ENCODE data around the gene SULT2B1. TPM values are rescaled to one million over a fixed set of nuclear protein-coding genes. Genes with fewer than 3 reads are reported as not detected.
"Not testable (repeated sequence)": the region's sequence is repeated elsewhere in the genome, so short reads cannot be mapped to it uniquely, and the experiment has no call there.

Gene SULT2B1
- total RNA-seq, 1 experiment from 2014 or later, result not detected

GRCh38 chr19:48571378-48572162 lies 19.6 kb downstream of the SULT2B1 start:
- CTCF ChIA-PET, result interaction anchor here (0.6 to 1.4 kb wide), 4 partner anchors 13 to 180 kb away, joined by 3 to 6 read pairs (median 4); no protein-coding TSS in a partner anchor
- DNase-seq (ENCODE audit: unreplicated experiment), result no peak
- BruUV-seq (replicated peaks), result no TSS peak
- H3K27ac Mint-ChIP-seq (ENCODE audit: low read depth, unreplicated experiment), result no peak overlapping the region
- H3K4me3 Mint-ChIP-seq (ENCODE audit: unreplicated experiment), result no peak overlapping the region
- intact Hi-C loops (cut with micrococcal nuclease), result no loop called here
- no peaks in the 10 kb centered on the region for H3K27me3 Mint-ChIP-seq (ENCODE audit: insufficient read depth, unreplicated experiment)
- no peaks in the 10 kb centered on the region for H3K36me3 Mint-ChIP-seq (ENCODE audit: insufficient read depth, unreplicated experiment)
- TF ChIP-seq CTCF (IDR thresholded peaks at IDR 0.05; ENCODE audit: unreplicated experiment), result no peak
- H3K9me3 Mint-ChIP-seq (ENCODE audit: unreplicated experiment), result no peaks in the 10 kb centered on the region
- H3K4me1 Mint-ChIP-seq (ENCODE audit: insufficient read depth, unreplicated experiment), result peaks cover 19% of the 10 kb centered on the region
- POLR2A ChIA-PET, result interaction anchor here (1.0 kb wide), 1 partner anchor 250 kb away, joined by 3 read pairs; a partner anchor contains a TSS

DNA sequence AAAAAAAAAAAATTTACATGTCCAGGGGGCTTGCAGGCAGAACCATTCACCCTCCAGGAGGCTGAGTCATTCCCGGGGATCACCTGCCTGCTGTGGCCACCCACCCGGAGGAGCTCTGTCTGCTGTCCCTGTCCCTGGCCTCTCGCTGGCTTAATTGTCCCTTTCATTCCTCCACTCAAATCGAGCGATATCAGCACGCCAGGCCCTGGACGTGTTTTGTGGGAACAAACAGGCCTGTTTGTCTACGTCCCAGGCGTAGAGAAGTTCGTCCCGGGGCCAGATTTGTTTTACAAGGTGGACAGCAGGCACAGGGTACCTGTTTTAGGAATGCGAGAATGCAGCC lies 21.2 kb downstream of the SULT2B1 start:
- ChIA-PET POLR2A (interaction anchor here (1.4 kb wide), 1 partner anchor 16 kb away, joined by 6 read pairs; no protein-coding TSS in a partner anchor), CTCF (interaction anchor here (0.6 to 2.4 kb wide), 7 partner anchors 10 to 1817 kb away, joined by 3 to 10 read pairs (median 5); no protein-coding TSS in a partner anchor)
- peaks cover 14% of the 10 kb centered on the region for H3K4me1 Mint-ChIP-seq (ENCODE audit: insufficient read depth, unreplicated experiment)
- H3K9me3 Mint-ChIP-seq (ENCODE audit: unreplicated experiment), result no peaks in the 10 kb centered on the region
- H3K27ac Mint-ChIP-seq (ENCODE audit: low read depth, unreplicated experiment), result no peak overlapping the region
- no peak for TF ChIP-seq CTCF (IDR thresholded peaks at IDR 0.05; ENCODE audit: unreplicated experiment)
- BruUV-seq (replicated peaks), result no TSS peak
- no peaks in the 10 kb centered on the region for H3K36me3 Mint-ChIP-seq (ENCODE audit: insufficient read depth, unreplicated experiment)
- intact Hi-C loops (cut with micrococcal nuclease), result no loop called here
- H3K4me3 Mint-ChIP-seq (ENCODE audit: unreplicated experiment), result no peak overlapping the region
- H3K27me3 Mint-ChIP-seq (ENCODE audit: insufficient read depth, unreplicated experiment), result no peaks in the 10 kb centered on the region
- DNase-seq (ENCODE audit: unreplicated experiment), result no peak

DNA sequence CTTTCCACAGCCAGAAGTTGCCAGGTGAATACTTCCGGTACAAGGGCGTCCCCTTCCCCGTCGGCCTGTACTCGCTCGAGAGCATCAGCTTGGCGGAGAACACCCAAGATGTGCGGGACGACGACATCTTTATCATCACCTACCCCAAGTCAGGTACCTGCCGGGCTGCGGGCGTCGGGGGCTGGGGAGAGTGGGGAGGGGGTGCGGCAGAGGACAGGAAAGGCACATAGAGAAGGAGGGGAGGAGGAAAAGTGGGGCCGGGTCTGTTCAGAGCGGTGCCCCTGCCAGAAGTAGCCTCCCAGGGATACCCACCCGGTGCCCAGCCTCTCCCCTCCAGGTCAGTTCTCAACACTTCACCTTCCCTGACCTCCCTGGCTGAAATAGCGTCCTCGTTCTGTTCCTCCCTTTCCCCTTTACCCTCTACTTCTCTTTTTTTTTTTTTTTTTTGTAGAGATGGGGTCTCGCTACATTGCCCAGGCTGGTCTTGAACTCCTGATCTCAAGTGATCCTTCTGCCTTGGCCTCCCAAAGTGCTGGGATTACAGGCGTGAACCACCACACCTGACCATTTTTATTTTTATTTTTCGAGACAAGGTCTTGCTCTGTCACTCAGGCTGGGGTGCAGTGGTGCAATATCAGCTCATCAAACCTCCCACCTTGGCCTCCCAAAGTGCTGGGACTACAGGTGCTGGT lies 24.1 kb downstream of the SULT2B1 start:
- POLR2A ChIA-PET, result no interaction called here
- intact Hi-C loops (cut with micrococcal nuclease), result no loop called here

GRCh38 chr19:48577908-48578307 lies 25.9 kb downstream of the SULT2B1 start:
- H3K4me1 Mint-ChIP-seq (ENCODE audit: insufficient read depth, unreplicated experiment); H3K27ac Mint-ChIP-seq (ENCODE audit: low read depth, unreplicated experiment); DNase-seq (ENCODE audit: unreplicated experiment); H3K36me3 Mint-ChIP-seq (ENCODE audit: insufficient read depth, unreplicated experiment); H3K9me3 Mint-ChIP-seq (ENCODE audit: unreplicated experiment); intact Hi-C loops (cut with micrococcal nuclease); H3K27me3 Mint-ChIP-seq (ENCODE audit: insufficient read depth, unreplicated experiment); BruUV-seq (replicated peaks); H3K4me3 Mint-ChIP-seq (ENCODE audit: unreplicated experiment): not testable (repeated sequence)
- ChIA-PET POLR2A (interaction anchor here (1.4 kb wide), 1 partner anchor 10 kb away, joined by 3 read pairs; no protein-coding TSS in a partner anchor), CTCF (interaction anchor here (0.7 to 1.3 kb wide), 3 partner anchors 37 to 532 kb away, joined by 3 to 5 read pairs (median 3); no protein-coding TSS in a partner anchor)

More for the DNA sequence above, 24.1 kb downstream of the SULT2B1 start:
- H3K9me3 Mint-ChIP-seq (ENCODE audit: unreplicated experiment), result no peaks in the 10 kb centered on the region
- no peaks in the 10 kb centered on the region for H3K36me3 Mint-ChIP-seq (ENCODE audit: insufficient read depth, unreplicated experiment)
- TF ChIP-seq CTCF (IDR thresholded peaks at IDR 0.05; ENCODE audit: unreplicated experiment), result no peak
- H3K4me3 Mint-ChIP-seq (ENCODE audit: unreplicated experiment), result no peak overlapping the region
- no peaks in the 10 kb centered on the region for H3K27me3 Mint-ChIP-seq (ENCODE audit: insufficient read depth, unreplicated experiment)
- H3K4me1 Mint-ChIP-seq (ENCODE audit: insufficient read depth, unreplicated experiment), result peaks cover 6% of the 10 kb centered on the region
- no TSS peak for BruUV-seq (replicated peaks)
- DNase-seq (ENCODE audit: unreplicated experiment), result no peak
- no peak overlapping the region for H3K27ac Mint-ChIP-seq (ENCODE audit: low read depth, unreplicated experiment)
- CTCF ChIA-PET, result interaction anchor here (1.1 kb wide), 1 partner anchor 18 kb away, joined by 4 read pairs; no protein-coding TSS in a partner anchor

All from MCF 10A (cell line).